ENCODE data around the gene CFAP100.

CFAP100 gene

GRCh38 chr3:126442094-126442855 is 47.6 kb downstream of the CFAP100 start:
- no peak for TF ChIP-seq CTCF (IDR thresholded peaks at IDR 0.05; ENCODE audit: low read depth, low read length, missing control alignments)
- DNase-seq (ENCODE audit: low read depth): no peak
- H3K4me3 ChIP-seq (ENCODE audit: low read depth, low read length): no peak overlapping the region

DNA sequence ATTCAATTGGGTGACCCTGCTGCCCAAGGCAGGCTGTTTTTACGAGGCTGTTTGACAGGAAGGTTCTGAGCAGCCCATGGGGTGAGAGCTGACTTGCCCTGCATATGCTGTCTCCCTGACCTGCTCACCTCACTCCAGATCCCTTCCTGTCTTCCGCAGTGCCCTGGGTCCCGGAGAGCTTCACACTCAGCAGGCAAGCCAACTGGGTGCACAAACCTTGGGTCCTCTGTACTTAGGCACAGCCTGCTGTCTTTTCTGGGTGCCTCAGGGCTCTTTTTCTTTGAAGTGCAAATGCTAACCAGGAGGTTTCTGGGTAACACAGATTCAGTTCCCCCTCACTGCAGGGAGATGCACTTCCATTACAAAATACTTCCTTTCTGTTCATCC is 48.1 kb downstream of the CFAP100 start:
- no peak for DNase-seq (ENCODE audit: low read depth)
- no peak overlapping the region for H3K4me3 ChIP-seq (ENCODE audit: low read depth, low read length)
- TF ChIP-seq CTCF (IDR thresholded peaks at IDR 0.05; ENCODE audit: low read depth, low read length, missing control alignments): no peak

DNA sequence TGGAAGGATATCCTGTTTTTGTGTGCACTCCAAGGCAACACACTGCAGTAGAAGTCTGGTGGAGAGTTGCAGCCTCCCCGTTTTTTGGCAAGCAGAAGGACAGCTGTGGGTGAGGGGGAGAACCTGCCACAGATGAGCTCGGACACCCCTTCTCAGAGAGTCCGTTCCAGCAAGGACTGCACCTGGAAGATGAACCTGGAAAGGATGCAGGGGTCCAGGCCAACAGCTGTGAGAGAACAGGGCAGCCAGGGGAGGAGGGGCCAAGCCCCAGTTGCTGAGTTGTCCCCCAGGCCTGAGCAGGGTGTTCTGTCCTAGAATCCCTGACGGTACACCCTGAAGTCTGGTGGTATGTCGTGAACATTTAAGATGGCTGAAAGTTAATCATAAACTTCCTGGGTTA is 50.8 kb downstream of the CFAP100 start:
- DNase-seq (ENCODE audit: low read depth): no peak
- no peak for TF ChIP-seq CTCF (IDR thresholded peaks at IDR 0.05; ENCODE audit: low read depth, low read length, missing control alignments)
- no peak overlapping the region for H3K4me3 ChIP-seq (ENCODE audit: low read depth, low read length)

DNA sequence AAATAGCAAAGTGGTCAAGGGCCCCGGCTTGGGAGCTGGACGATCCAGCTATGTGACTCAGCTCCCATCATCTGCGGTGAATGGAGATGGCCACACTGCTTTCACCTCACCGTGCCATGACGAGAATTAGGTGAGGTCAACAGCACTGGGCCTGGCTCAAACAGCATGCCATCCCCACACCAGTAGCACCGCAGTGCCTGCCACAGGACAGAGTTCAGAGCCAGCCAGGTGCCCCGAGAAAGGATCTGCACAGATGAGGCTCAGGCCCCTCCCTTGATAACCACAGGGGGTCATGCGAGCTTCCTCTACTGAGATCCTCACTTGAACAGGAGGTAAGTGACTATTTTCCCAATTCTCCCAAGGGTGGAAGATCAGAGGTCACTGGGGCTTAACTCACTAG is 51.6 kb downstream of the CFAP100 start:
- TF ChIP-seq CTCF (IDR thresholded peaks at IDR 0.05; ENCODE audit: low read depth, low read length, missing control alignments): no peak
- H3K4me3 ChIP-seq (ENCODE audit: low read depth, low read length): no peak overlapping the region
- no peak for DNase-seq (ENCODE audit: low read depth)

DNA sequence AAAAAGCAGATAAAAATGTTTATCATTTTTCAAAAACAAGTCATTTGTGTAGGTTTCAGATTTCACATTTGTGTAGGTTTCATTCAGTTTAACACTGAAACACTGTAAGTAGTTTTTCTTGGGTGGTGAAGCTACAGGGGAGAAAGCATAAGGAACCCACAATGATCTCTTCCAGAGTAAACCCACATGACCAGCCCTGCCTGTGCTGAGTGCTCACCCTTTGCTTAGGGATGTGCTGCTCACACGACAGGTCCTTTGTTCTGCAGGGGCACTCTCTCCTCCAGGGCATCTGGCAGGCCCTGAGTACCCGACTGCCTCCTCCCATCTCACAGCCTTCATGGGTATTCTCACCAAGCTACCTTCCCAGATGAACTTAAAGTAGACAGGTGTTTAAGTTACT is 52.1 kb downstream of the CFAP100 start:
- TF ChIP-seq CTCF (IDR thresholded peaks at IDR 0.05; ENCODE audit: low read depth, low read length, missing control alignments): no peak
- no peak overlapping the region for H3K4me3 ChIP-seq (ENCODE audit: low read depth, low read length)
- no peak for DNase-seq (ENCODE audit: low read depth)

DNA sequence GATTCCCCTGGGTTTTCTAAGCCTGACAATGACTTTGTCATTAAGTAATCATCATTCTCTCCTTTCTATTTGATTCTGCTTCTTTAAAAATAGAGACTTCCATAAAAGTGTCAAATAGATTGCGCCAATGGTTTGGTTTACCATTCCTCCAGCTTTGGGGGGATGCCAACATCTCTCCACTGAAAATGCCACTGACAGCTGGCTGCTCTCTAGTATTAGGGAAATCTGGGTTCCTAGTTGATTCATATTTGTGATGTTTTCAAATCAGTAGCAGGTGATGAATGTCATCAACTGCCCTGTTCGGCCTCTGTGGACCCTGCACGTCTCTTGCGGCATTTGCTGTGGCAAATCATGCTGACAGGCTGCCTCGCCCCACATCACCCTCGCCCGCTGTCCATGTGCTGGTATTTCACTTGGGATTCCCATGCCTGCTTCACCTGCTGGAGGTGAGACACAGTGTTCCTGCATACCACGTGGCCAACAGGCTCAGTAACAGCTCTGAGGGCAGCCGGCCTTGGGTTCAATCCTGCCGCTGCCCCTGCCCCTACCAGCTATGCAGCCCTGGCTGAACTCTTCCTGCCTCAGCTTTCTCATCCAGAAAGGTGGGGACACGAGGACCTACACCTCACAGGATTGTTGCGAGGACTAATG is 52.9 kb downstream of the CFAP100 start:
- DNase-seq (ENCODE audit: low read depth): no peak
- no peak overlapping the region for H3K4me3 ChIP-seq (ENCODE audit: low read depth, low read length)
- TF ChIP-seq CTCF (IDR thresholded peaks at IDR 0.05; ENCODE audit: low read depth, low read length, missing control alignments): no peak

All from GM12864 (cell line).